ENCODE results near the gene PTRHD1. TPM values are rescaled to one million over a fixed set of nuclear protein-coding genes. Genes with fewer than 3 reads are reported as not detected.

PTRHD1 gene
- total RNA-seq, 2 experiments from 2014 or later: 31.8 to 33.1 TPM

DNA sequence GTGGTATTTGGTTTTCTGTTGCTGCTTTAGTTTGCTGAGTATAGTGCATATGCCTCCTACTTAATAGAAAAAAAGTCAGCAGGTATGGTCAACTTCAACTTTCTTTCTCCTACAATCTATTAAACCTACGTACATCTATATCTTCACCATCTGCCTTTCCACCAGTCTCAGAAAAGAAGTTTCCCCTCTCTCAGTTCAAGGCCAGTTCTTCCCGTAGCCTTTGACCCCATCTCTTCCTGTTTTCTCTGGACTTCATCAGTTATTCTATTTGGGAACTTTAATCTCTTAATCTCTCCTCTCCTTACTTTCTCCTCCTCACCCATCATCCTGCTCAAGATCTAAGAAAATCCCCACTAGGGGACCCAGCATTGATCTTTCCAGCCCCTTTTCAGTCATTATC, 5.7 kb downstream of the PTRHD1 start:
- Mint-ChIP-seq H3K27me3 (no peaks in the 10 kb centered on the region), H3K4me1 (peaks cover 7% of the 10 kb centered on the region), H3K9me3 (no peaks in the 10 kb centered on the region), H3K4me3 (no peak overlapping the region), H3K36me3 (ENCODE audit: low read depth) (peaks cover 10% of the 10 kb centered on the region), H3K27ac (no peak overlapping the region)
- ChIA-PET CTCF (no interaction called here), POLR2A (no interaction called here)
- no peak for DNase-seq

DNA sequence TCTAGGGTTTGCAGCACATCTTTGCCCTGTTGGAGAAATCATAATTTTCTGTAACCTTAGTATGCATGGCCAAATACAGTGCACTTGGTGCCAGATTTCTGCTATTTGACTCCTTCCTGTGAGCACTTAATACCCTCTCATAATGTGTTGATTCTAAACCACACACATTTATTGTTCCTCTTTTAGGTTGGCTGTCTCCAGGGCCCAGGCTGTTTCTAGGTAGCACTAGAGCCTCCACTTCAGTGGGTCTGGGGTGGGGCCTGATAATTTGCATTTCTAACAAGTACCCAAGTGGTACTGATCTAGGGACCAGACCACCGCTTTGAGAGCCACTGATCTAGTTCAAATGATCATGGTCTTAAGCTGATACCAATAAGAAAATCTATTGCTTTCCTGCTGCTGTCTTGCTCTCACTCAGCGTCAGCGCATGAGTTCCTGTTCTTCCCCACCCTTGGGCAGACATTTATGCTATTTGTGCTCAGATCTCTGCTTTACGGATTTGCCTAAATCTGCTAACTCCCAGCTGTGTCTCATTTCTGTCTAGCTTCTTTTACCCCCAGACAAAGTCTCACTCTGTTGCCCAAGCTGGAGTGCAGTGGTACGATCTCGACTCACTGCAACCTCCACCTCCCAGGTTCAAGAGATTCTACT, 7.4 kb downstream of the PTRHD1 start:
- peaks cover 2% of the 10 kb centered on the region for H3K4me1 Mint-ChIP-seq
- H3K9me3 Mint-ChIP-seq: peaks cover 4% of the 10 kb centered on the region
- ChIA-PET CTCF (no interaction called here), POLR2A (no interaction called here)
- peaks cover 10% of the 10 kb centered on the region for H3K36me3 Mint-ChIP-seq (ENCODE audit: low read depth)
- DNase-seq: no peak
- peaks cover under 1% of the 10 kb centered on the region for H3K27me3 Mint-ChIP-seq
- H3K4me3 Mint-ChIP-seq: no peak overlapping the region
- H3K27ac Mint-ChIP-seq: no peak overlapping the region

DNA sequence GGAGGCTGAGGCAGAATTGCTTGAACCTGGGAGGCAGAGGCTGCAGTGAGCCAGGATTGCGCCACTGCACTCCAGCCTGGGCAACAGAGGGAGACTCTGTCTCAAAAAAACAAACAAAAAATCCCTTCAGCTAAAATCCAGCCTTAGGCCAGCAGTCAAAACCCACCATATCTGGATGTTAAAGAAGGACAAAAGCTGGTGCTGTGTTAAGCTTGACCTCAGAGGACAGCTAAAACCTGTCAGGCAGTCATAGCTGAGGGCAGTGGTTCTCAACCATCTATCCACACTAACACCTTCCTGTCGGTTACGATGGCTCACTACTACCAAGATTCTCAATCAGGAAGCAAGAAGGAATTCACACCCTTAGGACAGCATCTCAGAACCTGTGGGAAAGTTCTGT, 9.6 kb downstream of the PTRHD1 start:
- Mint-ChIP-seq H3K27me3 (peaks cover 3% of the 10 kb centered on the region), H3K36me3 (ENCODE audit: low read depth) (peaks cover 2% of the 10 kb centered on the region), H3K4me1 (no peaks in the 10 kb centered on the region), H3K9me3 (peaks cover 4% of the 10 kb centered on the region), H3K27ac (no peak overlapping the region), H3K4me3 (no peak overlapping the region)
- ChIA-PET POLR2A (no interaction called here), CTCF (interaction anchor here (1.4 to 2.0 kb wide), 2 partner anchors 9 to 10 kb away, joined by 4 to 7 read pairs; partner anchors contain the start of genes CENPO and PTRHD1)
- no peak for DNase-seq

DNA sequence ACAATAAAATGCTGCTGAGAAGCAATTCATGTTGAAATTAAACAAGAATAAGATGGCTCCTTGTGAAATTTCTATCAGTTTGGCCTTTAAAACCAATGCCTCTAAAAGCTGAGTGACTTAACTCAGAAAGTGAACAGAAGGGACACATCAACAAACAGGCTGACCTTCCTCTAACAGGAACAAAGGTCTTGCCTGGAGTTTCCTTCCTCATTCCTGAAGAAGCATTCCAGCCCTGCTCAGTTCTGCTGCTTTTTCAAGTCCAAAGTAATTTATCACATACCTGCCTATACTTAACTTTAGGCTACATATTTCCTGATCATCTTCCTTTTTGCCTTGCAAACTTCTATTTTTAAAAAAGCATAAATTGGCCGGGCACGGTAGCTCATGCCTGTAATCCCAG, 14.1 kb downstream of the PTRHD1 start:
- no peaks in the 10 kb centered on the region for H3K36me3 Mint-ChIP-seq (ENCODE audit: low read depth)
- H3K9me3 Mint-ChIP-seq: peaks cover 4% of the 10 kb centered on the region
- peaks cover 11% of the 10 kb centered on the region for H3K27me3 Mint-ChIP-seq
- POLR2A ChIA-PET: no interaction called here
- no peaks in the 10 kb centered on the region for H3K4me1 Mint-ChIP-seq
- no peak overlapping the region for H3K27ac Mint-ChIP-seq
- CTCF ChIA-PET: interaction anchor here (0.5 to 3.5 kb wide), 4 partner anchors 12 to 178 kb away, joined by 3 to 15 read pairs (median 3); partner anchors contain the start of genes CENPO and PTRHD1
- H3K4me3 Mint-ChIP-seq: no peak overlapping the region
- no peak for DNase-seq

DNA sequence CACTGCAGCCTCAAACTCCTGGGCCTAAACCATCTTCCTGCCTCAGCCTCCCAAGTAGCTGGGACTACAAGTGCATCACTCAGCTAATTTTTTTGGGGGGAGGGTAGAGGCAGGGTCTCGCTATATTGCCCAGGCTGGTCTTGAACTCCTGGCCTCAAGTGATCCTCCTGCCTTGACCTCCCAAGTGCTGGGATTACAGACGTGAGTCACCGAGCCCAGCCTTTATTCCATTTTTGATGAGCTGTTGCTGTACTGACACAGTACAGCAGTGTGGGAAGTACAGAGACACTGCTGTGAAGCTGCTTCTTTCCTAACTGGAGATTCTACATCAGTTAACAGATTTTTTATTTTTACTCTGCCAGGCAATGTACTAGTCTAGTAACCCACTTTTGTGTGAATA, 18.8 kb downstream of the PTRHD1 start:
- Mint-ChIP-seq H3K36me3 (ENCODE audit: low read depth) (peaks cover 6% of the 10 kb centered on the region), H3K4me3 (no peak overlapping the region), H3K27ac (no peak overlapping the region), H3K27me3 (peaks cover 8% of the 10 kb centered on the region), H3K4me1 (no peaks in the 10 kb centered on the region), H3K9me3 (no peaks in the 10 kb centered on the region)
- POLR2A ChIA-PET: no interaction called here
- CTCF ChIA-PET: interaction anchor here (1.8 kb wide), 1 partner anchor 9 kb away, joined by 7 read pairs; no protein-coding TSS in a partner anchor
- no peak for DNase-seq

DNA sequence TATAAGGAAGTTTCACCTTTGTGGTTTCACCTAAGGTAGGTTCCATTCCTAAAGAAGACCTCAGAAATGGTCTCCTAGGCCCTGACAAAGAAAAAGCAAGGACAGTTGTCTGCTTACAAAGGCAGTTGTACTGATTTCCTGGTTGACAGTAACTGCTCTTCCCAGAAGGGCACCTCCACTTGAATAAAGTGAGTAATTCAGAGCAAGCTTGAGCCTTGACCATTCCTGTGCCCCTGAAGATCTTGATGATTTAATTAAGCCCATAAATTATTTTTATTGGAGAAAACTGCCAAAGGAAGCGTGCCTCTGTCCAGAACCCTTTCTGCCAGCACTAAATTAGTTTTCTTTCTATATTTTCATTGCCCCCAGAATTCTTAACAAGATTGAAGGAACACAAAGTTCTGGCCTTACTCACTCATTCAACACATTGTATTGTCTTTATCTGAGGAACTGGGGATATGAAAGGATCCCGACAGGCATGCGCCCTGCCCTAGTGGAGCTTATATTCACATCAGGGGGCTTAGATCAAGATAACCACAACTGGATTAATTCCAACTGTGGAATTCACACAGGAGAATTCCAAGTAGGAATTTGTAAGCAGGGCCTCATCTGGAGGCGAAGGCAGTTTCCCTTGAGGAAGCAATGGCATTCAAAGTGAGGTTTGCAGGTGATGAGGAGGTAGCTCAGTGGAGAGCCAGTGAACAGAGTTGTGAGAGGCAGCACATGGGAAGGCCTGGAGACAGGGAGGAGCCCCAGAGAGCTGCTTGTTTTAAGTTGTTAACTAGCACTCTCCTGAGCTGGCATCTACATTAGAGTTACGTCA, 21.2 kb downstream of the PTRHD1 start:
- Mint-ChIP-seq H3K27ac (no peak overlapping the region), H3K4me1 (no peaks in the 10 kb centered on the region), H3K27me3 (peaks cover 2% of the 10 kb centered on the region), H3K36me3 (ENCODE audit: low read depth) (peaks cover 8% of the 10 kb centered on the region), H3K9me3 (no peaks in the 10 kb centered on the region), H3K4me3 (no peak overlapping the region)
- POLR2A ChIA-PET: no interaction called here
- CTCF ChIA-PET: interaction anchor here (0.5 to 0.6 kb wide), 2 partner anchors 21 to 1973 kb away, joined by 3 read pairs; partner anchors contain the start of genes CENPO and PTRHD1
- no peak for DNase-seq

DNA sequence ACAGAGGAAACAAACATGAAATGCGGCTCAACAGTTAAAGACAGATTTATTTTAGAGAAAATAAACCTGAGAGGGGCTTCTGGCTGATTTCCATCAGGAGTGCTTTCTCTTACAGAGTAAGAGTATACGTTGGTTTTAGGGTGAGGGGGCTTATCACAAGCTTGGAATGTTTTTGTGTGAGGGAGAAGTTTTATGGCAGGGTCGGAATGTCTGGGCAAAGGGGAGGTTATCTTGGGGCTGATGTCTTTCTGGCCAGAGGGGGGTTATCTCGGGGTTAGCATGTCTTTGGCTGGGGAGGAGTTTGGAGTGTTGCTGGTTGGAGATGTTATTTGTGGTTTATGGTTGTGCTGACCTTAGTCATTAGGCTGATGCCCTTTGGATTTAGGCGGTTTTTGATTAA, 22.1 kb downstream of the PTRHD1 start:
- CTCF ChIA-PET: interaction anchor here (0.6 kb wide), 1 partner anchor 15 kb away, joined by 3 read pairs; no protein-coding TSS in a partner anchor
- no peak for DNase-seq
- POLR2A ChIA-PET: no interaction called here
- H3K4me1 Mint-ChIP-seq: peaks cover 8% of the 10 kb centered on the region
- H3K36me3 Mint-ChIP-seq (ENCODE audit: low read depth): peaks cover 9% of the 10 kb centered on the region
- no peak overlapping the region for H3K4me3 Mint-ChIP-seq
- no peaks in the 10 kb centered on the region for H3K27me3 Mint-ChIP-seq
- no peak overlapping the region for H3K27ac Mint-ChIP-seq
- no peaks in the 10 kb centered on the region for H3K9me3 Mint-ChIP-seq

DNA sequence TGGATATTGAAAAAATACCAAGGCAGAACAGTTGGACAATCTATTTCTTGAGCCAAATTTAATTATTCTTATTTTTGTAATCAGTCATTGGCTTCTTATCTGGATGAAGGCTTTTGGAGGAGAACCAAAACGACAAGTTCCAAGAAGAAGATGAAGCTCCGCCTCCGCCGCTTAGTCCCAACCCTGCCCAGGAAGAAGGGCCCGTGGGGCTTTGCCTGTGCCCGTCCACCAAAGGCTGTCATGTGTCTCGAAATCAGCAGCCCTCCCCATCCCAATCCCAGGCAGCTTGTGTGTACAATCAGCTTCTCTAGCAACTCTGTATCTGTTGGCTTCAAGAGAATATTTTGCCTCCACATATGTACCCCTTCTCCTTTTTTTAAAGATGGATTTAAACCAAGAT, 24.6 kb downstream of the PTRHD1 start:
- ChIA-PET POLR2A (no interaction called here), CTCF (no interaction called here)
- peaks cover 15% of the 10 kb centered on the region for H3K36me3 Mint-ChIP-seq (ENCODE audit: low read depth)

DNA sequence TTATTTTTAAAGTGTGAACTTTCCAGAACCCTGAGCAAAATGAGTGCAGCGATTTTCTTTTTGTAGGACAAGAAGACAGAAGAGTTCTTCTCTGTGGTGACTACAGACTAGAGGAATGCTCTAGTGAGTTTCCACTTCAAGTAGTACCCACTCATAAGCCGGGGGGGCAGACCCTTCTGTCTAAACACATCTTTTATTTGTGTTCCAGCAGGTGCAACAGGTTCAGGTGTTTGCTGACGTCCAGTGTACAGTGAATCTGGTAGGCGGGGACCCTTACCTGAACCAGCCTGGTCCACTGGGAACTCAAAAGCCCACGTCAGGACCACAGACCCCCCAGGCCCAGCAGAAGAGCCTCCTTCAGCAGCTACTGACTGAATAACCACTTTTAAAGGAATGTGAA, 25.2 kb downstream of the PTRHD1 start:
- POLR2A ChIA-PET: no interaction called here
- Mint-ChIP-seq H3K4me3 (no peak overlapping the region), H3K9me3 (no peaks in the 10 kb centered on the region), H3K4me1 (peaks cover 10% of the 10 kb centered on the region), H3K36me3 (ENCODE audit: low read depth) (peaks cover 15% of the 10 kb centered on the region), H3K27ac (no peak overlapping the region), H3K27me3 (no peaks in the 10 kb centered on the region)
- DNase-seq: no peak
- CTCF ChIA-PET: no interaction called here

More for the DNA sequence above, 24.6 kb downstream of the PTRHD1 start:
- no peak overlapping the region for H3K27ac Mint-ChIP-seq
- H3K9me3 Mint-ChIP-seq: no peaks in the 10 kb centered on the region
- no peak overlapping the region for H3K4me3 Mint-ChIP-seq
- no peak for DNase-seq
- H3K4me1 Mint-ChIP-seq: peaks cover 10% of the 10 kb centered on the region
- H3K27me3 Mint-ChIP-seq: no peaks in the 10 kb centered on the region

DNA sequence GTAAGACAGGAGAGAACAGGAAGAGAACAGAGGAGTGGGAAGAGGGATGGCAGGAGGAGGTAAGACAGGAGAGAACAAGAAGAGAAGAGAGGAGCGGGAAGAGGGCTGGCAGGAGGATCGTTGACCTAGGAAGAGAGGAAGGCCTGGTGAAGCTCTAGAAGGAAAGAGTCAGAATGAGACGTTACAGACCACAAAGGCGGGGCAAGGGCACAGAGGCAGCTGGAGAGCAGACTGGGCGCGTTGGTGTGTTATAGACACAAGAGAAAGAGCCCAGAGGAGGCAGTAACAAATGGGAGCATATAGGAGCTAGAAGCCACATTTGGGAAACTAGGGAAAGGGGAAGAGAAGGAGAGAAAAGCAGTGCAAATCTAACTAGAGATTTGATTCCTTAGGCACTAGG, 26.6 kb downstream of the PTRHD1 start:
- CTCF ChIA-PET: no interaction called here
- peaks cover 10% of the 10 kb centered on the region for H3K4me1 Mint-ChIP-seq
- no peak for DNase-seq
- H3K27me3 Mint-ChIP-seq: no peaks in the 10 kb centered on the region
- H3K4me3 Mint-ChIP-seq: no peak overlapping the region
- no peaks in the 10 kb centered on the region for H3K9me3 Mint-ChIP-seq
- H3K27ac Mint-ChIP-seq: no peak overlapping the region
- peaks cover 15% of the 10 kb centered on the region for H3K36me3 Mint-ChIP-seq (ENCODE audit: low read depth)
- POLR2A ChIA-PET: no interaction called here

DNA sequence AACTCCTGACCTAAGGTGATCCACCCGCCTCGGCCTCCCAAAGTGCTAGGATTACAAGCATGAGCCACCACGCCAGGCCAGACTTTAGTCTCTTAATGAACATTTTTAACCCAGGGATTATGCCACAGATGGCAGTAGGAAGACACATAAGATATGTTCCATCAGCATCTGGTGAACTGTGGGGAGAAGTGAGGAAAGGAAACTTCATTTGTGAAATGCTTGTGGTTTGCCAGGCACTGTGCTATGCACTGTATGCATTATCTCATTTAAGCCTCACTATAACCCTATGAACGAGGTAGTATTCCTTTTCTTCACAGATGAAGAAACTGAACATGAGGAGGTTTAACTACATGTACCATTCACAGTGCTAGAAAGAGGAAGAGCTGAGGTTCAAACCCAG, 29.3 kb downstream of the PTRHD1 start:
- H3K9me3 Mint-ChIP-seq: no peaks in the 10 kb centered on the region
- H3K4me3 Mint-ChIP-seq: no peak overlapping the region
- no peak overlapping the region for H3K27ac Mint-ChIP-seq
- no peaks in the 10 kb centered on the region for H3K27me3 Mint-ChIP-seq
- POLR2A ChIA-PET: no interaction called here
- DNase-seq: no peak
- peaks cover 10% of the 10 kb centered on the region for H3K4me1 Mint-ChIP-seq
- peaks cover 14% of the 10 kb centered on the region for H3K36me3 Mint-ChIP-seq (ENCODE audit: low read depth)
- CTCF ChIA-PET: interaction anchor here (1.9 kb wide), 1 partner anchor 35 kb away, joined by 4 read pairs; no protein-coding TSS in a partner anchor

DNA sequence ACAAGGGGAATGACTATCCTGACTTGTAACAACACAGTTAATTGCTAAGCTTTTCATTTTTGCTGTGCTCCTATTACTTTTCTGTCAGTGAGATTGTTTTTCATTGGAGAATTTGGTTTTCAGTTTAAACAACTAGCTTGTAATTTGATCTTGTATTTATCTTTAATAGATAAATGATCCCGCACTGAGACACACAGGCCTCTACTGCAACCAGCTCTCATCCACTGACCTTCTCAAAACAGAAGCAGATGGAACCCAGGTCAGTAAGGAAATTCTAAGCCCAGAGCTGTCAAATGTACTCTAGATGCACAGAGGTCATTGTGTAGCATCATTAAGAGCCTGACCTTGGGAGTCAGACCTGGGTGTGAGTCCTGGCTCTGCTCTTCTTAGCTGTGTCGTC, 30.7 kb downstream of the PTRHD1 start:
- Mint-ChIP-seq H3K36me3 (ENCODE audit: low read depth) (peaks cover 16% of the 10 kb centered on the region), H3K27me3 (no peaks in the 10 kb centered on the region), H3K9me3 (no peaks in the 10 kb centered on the region), H3K4me3 (no peak overlapping the region), H3K4me1 (peaks cover 10% of the 10 kb centered on the region), H3K27ac (no peak overlapping the region)
- no peak for DNase-seq
- CTCF ChIA-PET: interaction anchor here (0.6 to 1.2 kb wide), 2 partner anchors 12 to 256 kb away, joined by 3 read pairs; no protein-coding TSS in a partner anchor
- POLR2A ChIA-PET: no interaction called here

DNA sequence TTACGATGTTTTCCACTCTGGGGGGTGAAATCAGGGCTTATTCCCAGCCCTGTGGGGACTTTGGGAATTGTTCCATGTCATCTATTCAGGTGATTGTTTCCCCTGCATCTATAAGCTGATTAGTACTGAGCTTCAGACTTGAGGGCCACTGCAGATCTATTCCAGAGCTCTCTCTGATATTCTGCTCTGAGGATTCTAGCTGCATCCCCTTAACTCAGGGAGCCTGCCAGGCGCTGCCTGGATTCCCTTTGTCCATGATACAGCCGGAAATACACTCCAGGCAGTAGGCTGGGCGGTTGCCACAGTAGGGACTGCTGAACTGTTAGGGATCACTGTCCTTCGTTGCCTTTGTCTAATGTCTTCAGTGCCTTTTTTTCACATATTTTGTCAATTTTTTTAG, 31.3 kb downstream of the PTRHD1 start:
- Mint-ChIP-seq H3K4me3 (no peak overlapping the region), H3K27ac (no peak overlapping the region), H3K36me3 (ENCODE audit: low read depth) (peaks cover 16% of the 10 kb centered on the region), H3K27me3 (no peaks in the 10 kb centered on the region), H3K4me1 (peaks cover 10% of the 10 kb centered on the region), H3K9me3 (no peaks in the 10 kb centered on the region)
- CTCF ChIA-PET: interaction anchor here (1.2 kb wide), 1 partner anchor 11 kb away, joined by 3 read pairs; no protein-coding TSS in a partner anchor
- DNase-seq: no peak
- POLR2A ChIA-PET: no interaction called here
